VCaP (cell line): ENCODE results near the gene ANKS3.
"Not testable (repeated sequence)": the region's sequence is repeated elsewhere in the genome, so short reads cannot be mapped to it uniquely, and the experiment has no call there.

Source experiments
- H3K27ac ChIP-seq: fragments of 450-650 bp; 2 replicates; pipeline ENCODE4 v1.5.1; 2017
- TF ChIP-seq, protein P1 (sequence below): fragments of 450-650 bp; conservative IDR thresholded peaks from 2 replicates; pipeline ENCODE4 v1.5.1; 2017; ENCODE audit warnings: mild to moderate bottlenecking, moderate library complexity

ANKS3 gene

DNA sequence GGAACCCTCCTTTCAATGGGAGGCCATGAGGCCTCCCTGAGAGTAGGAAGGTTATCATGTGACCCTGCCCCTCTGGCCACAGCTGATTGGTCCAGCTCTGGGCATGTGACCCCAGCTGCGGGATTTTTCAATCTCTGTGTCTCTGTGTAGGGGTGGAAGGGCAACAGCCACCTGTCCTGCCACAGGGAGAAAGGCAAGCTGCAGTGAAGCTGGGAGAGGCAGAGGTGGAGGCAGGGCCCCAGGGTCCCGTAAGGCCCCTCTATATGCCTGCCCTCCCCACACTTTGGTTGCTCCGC lies 11.2 kb upstream of the ANKS3 start:
- H3K27ac ChIP-seq, result no peak overlapping the region
- TF ChIP-seq, protein P1, sequence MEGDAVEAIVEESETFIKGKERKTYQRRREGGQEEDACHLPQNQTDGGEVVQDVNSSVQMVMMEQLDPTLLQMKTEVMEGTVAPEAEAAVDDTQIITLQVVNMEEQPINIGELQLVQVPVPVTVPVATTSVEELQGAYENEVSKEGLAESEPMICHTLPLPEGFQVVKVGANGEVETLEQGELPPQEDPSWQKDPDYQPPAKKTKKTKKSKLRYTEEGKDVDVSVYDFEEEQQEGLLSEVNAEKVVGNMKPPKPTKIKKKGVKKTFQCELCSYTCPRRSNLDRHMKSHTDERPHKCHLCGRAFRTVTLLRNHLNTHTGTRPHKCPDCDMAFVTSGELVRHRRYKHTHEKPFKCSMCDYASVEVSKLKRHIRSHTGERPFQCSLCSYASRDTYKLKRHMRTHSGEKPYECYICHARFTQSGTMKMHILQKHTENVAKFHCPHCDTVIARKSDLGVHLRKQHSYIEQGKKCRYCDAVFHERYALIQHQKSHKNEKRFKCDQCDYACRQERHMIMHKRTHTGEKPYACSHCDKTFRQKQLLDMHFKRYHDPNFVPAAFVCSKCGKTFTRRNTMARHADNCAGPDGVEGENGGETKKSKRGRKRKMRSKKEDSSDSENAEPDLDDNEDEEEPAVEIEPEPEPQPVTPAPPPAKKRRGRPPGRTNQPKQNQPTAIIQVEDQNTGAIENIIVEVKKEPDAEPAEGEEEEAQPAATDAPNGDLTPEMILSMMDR, result no peak

DNA sequence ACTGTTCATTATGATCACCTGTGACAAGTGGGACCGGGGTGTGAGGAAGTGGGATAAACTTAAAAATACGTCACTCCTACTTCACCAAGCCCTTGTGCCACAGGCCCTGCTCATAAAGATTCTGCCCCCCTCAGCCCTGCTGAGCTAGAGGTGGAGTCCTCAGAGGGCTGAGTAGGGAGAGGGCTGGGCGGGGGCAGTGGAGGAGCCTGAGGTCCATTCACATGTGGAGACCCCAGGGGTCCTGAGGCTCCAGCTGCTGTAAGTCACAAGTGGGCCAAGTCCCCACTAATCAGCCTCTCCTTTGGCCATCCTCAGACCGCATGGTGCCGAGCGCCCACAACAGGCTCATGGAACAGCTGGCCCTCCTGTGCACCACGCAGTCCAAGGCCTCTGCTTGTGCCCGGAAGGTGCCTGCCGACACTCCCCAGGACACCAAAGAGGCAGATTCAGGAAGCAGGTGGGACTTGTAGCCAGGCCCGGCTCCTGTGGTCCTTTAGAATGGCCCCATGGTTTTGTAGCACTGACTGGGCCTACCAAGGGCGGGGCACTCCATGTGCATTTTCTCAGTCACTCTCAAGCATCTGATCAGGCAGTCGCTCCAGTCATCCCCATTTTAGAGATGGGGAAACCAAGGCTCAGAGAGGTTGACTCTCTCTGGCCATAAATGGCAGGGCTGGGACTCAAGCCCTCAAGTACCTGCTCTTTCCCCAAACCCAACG lies 10.6 kb upstream of the ANKS3 start:
- no peak overlapping the region for H3K27ac ChIP-seq
- TF ChIP-seq, protein P1, result no peak

- H3K27ac ChIP-seq, result no peak overlapping the region
- TF ChIP-seq, protein P1, result no peak
Measured at GRCh38 chr16:4743226-4743878, 9.3 kb upstream of the ANKS3 start.

- H3K27ac ChIP-seq, result not testable (repeated sequence)
Measured at GRCh38 chr16:4738370-4738769, 4.3 kb upstream of the ANKS3 start.

- H3K27ac ChIP-seq, result no peak overlapping the region
- TF ChIP-seq, protein P1, result no peak
Measured at GRCh38 chr16:4737545-4737944, 3.5 kb upstream of the ANKS3 start.

DNA sequence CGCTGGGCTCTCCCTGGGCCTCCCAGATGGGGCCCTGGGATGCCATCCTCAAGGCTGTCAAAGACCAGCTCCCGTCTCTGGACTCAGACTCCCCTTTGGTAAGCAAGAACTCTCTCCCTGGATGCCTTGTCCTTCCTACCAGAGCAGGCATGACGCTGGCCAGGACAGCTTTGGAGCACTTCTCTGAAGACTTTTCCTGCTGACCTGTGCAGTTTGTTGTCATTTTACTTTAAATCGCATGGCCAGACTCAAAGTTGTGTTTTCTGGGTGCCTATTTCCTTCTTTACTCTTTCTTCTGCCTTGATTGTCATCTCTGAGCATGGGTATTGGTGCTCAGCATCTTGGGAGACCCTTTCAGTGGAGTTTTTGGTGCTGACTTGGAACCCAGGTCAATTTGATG lies 2.5 kb upstream of the ANKS3 start:
- H3K27ac ChIP-seq, result no peak overlapping the region
- TF ChIP-seq, protein P1, result no peak

DNA sequence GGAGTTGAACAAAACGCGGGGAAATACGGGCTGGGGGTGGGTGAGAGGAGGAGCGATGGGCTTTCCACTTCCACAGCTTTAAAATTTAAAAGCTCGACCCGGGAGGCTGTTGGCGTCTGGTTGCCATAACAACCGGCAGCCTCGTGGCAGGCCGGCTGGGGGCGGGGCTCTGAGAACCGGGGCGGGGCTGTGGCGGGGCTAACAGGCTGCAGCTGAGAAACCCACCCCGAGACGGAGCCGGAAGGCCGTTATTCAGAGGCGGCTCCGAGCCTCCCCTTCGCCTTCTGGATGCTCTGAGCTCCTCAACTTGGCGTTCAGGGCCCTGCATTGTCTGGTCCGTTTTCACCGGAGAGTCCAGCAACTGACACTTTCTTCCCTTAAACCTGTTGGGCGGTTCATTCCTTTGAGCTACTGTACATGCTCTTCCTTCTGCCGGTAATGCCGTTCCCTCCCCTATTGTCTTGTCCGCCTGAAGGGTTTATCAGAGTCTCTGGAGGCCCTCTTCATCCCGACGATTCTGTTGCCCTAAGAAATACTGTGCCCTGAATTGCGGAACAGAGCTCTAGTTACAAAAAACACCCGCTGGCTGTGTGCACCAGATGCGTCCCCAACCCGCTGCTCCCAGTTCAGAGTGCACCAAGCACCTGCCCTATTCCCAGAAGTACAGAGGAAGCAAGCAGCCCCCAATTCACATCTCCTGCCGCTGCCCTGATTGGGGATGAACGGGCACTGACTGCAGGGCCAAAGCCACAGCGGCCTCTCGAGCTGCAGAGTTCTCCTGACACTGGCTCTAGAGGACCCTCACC lies 862 bp upstream of the ANKS3 start:
- TF ChIP-seq, protein P1, result no peak
- peak overlapping the region; percentile 79 for H3K27ac ChIP-seq

GRCh38 chr16:4733747-4734062 lies 366 bp downstream of the ANKS3 start:
- H3K27ac ChIP-seq, result peak overlapping the region; percentile 79
- TF ChIP-seq, protein P1, result no peak
